ENCODE data around the gene WAPL.

The WAPL gene

GRCh38 chr10:86520871-86521677, 518 bp downstream of the WAPL start:
- Histone ChIP-seq H3K9me3 (ENCODE audit: control insufficient read depth, insufficient read depth, low read length) (no peaks in the 10 kb centered on the region), H3K4me1 (ENCODE audit: control insufficient read depth, low read length) (peaks cover 63% of the 10 kb centered on the region), H3K27ac (ENCODE audit: low read depth, low read length) (peak overlapping the region; percentile 70), H3K79me2 (ENCODE audit: control insufficient read depth, low read length) (peaks cover 93% of the 10 kb centered on the region), H3K36me3 (ENCODE audit: control insufficient read depth, low read length) (peaks cover 65% of the 10 kb centered on the region), H3K27me3 (ENCODE audit: control insufficient read depth, low read length) (no peaks in the 10 kb centered on the region), H3K9me2 (replicated peaks; ENCODE audit: control insufficient read depth, low read length) (no peaks in the 10 kb centered on the region), H3F3A (ENCODE audit: control insufficient read depth, insufficient read depth) (peaks cover 7% of the 10 kb centered on the region), H3K4me3 (ENCODE audit: low read length) (peak overlapping the region; percentile 99), H4K20me1 (ENCODE audit: control insufficient read depth, insufficient read depth, low read depth, low read length) (peaks cover 33% of the 10 kb centered on the region), H3K4me2 (ENCODE audit: low read length) (peak overlapping the region; percentile 90)
- TF ChIP-seq EZH2phosphoT487 (IDR thresholded peaks at IDR 0.05; ENCODE audit: borderline replicate concordance, low read length): no peak
- no peak for TF ChIP-seq CTCF (IDR thresholded peaks at IDR 0.05; ENCODE audit: low read depth, low read length, poor library complexity, severe bottlenecking)

- Histone ChIP-seq H3K4me2 (ENCODE audit: low read length) (peak overlapping the region; percentile 90), H3K27me3 (ENCODE audit: control insufficient read depth, low read length) (no peaks in the 10 kb centered on the region), H3F3A (ENCODE audit: control insufficient read depth, insufficient read depth) (peaks cover 7% of the 10 kb centered on the region), H3K4me1 (ENCODE audit: control insufficient read depth, low read length) (peaks cover 68% of the 10 kb centered on the region), H3K36me3 (ENCODE audit: control insufficient read depth, low read length) (peaks cover 86% of the 10 kb centered on the region), H3K9me2 (replicated peaks; ENCODE audit: control insufficient read depth, low read length) (no peaks in the 10 kb centered on the region), H3K9me3 (ENCODE audit: control insufficient read depth, insufficient read depth, low read length) (no peaks in the 10 kb centered on the region), H3K4me3 (ENCODE audit: low read length) (peak overlapping the region; percentile 99), H4K20me1 (ENCODE audit: control insufficient read depth, insufficient read depth, low read depth, low read length) (peaks cover 42% of the 10 kb centered on the region), H3K79me2 (ENCODE audit: control insufficient read depth, low read length) (peaks cover 98% of the 10 kb centered on the region), H3K27ac (ENCODE audit: low read depth, low read length) (no peak overlapping the region)
- TF ChIP-seq CTCF (IDR thresholded peaks at IDR 0.05; ENCODE audit: low read depth, low read length, poor library complexity, severe bottlenecking) (no peak), EZH2phosphoT487 (IDR thresholded peaks at IDR 0.05; ENCODE audit: borderline replicate concordance, low read length) (no peak)
Measured at GRCh38 chr10:86518781-86519180, 2.8 kb downstream of the WAPL start.

- H3K4me2 ChIP-seq (ENCODE audit: low read length): peak overlapping the region; percentile 33
- H3K36me3 ChIP-seq (ENCODE audit: control insufficient read depth, low read length): peaks cover 88% of the 10 kb centered on the region
- H3K9me3 ChIP-seq (ENCODE audit: control insufficient read depth, insufficient read depth, low read length): no peaks in the 10 kb centered on the region
- 0 out of 2 replicates have a peak overlapping the region, but pooled peaks have one; percentile 3 for H3K4me3 ChIP-seq (ENCODE audit: low read length)
- H3K79me2 ChIP-seq (ENCODE audit: control insufficient read depth, low read length): peaks cover 100% of the 10 kb centered on the region
- H3K27me3 ChIP-seq (ENCODE audit: control insufficient read depth, low read length): no peaks in the 10 kb centered on the region
- no peak overlapping the region for H3K27ac ChIP-seq (ENCODE audit: low read depth, low read length)
- no peaks in the 10 kb centered on the region for H3K9me2 ChIP-seq (replicated peaks; ENCODE audit: control insufficient read depth, low read length)
- H4K20me1 ChIP-seq (ENCODE audit: control insufficient read depth, insufficient read depth, low read depth, low read length): peaks cover 18% of the 10 kb centered on the region
- peaks cover 93% of the 10 kb centered on the region for H3K4me1 ChIP-seq (ENCODE audit: control insufficient read depth, low read length)
- TF ChIP-seq CTCF (IDR thresholded peaks at IDR 0.05; ENCODE audit: low read depth, low read length, poor library complexity, severe bottlenecking): no peak
- no peak for TF ChIP-seq EZH2phosphoT487 (IDR thresholded peaks at IDR 0.05; ENCODE audit: borderline replicate concordance, low read length)
- H3F3A ChIP-seq (ENCODE audit: control insufficient read depth, insufficient read depth): peaks cover 23% of the 10 kb centered on the region
Measured at GRCh38 chr10:86512137-86512536, 9.5 kb downstream of the WAPL start.

Measured in DOHH2 (cell line).